Measurements from ENCODE around the gene ERMAP.

The ERMAP gene

GRCh38 chr1:42816585-42817439 is at the start of gene ERMAP, which contains the start of gene SVBP:
Gene ERMAP (plus strand): TSS chr1:42817122. CDS start chr1:42830449, 13,327 bp downstream.
Gene SVBP (minus strand): TSS chr1:42817397. CDS start chr1:42816544, 853 bp downstream.
- peak within 1 kb of the TSS; percentile 95 for H2AFZ ChIP-seq (ENCODE audit: low read depth)
- no peaks in the 10 kb centered on the region for H3K27me3 ChIP-seq (ENCODE audit: insufficient read depth, low read depth)
- H3K4me1 ChIP-seq (ENCODE audit: low read depth, poor library complexity, severe bottlenecking) = peaks cover 18% of the 10 kb centered on the region
- no peak for TF ChIP-seq CTCF (conservative IDR thresholded peaks at IDR 0.05; ENCODE audit: low read depth, low read length)
- no peaks in the 10 kb centered on the region for H3K36me3 ChIP-seq (ENCODE audit: insufficient read depth)
- H3K9ac ChIP-seq = peak within 1 kb of the TSS; percentile 88
- H3K4me2 ChIP-seq = peak within 1 kb of the TSS; percentile 95
- no peaks in the 10 kb centered on the region for H3K79me2 ChIP-seq (ENCODE audit: insufficient read depth, low read depth)
- no peaks in the 10 kb centered on the region for H4K20me1 ChIP-seq (ENCODE audit: insufficient read depth)
- H3K27ac ChIP-seq = peak within 1 kb of the TSS; percentile 75
- H3K4me3 ChIP-seq (IDR thresholded peaks at IDR 0.05; ENCODE audit: insufficient read depth, low read depth, low read length) = peak within 1 kb of the TSS; percentile 79

- H3K36me3 ChIP-seq (ENCODE audit: insufficient read depth) = no peaks in the 10 kb centered on the region
- no peaks in the 10 kb centered on the region for H3K27me3 ChIP-seq (ENCODE audit: insufficient read depth, low read depth)
- H4K20me1 ChIP-seq (ENCODE audit: insufficient read depth) = no peaks in the 10 kb centered on the region
- H2AFZ ChIP-seq (ENCODE audit: low read depth) = peak overlapping the region; percentile 83; the same call in 1 of the 2 replicates
- H3K27ac ChIP-seq = peak overlapping the region; percentile 51
- TF ChIP-seq CTCF (conservative IDR thresholded peaks at IDR 0.05; ENCODE audit: low read depth, low read length) = no peak
- H3K4me2 ChIP-seq = peak overlapping the region; percentile 97
- H3K4me1 ChIP-seq (ENCODE audit: low read depth, poor library complexity, severe bottlenecking) = peaks cover 21% of the 10 kb centered on the region
- H3K4me3 ChIP-seq (IDR thresholded peaks at IDR 0.05; ENCODE audit: insufficient read depth, low read depth, low read length) = peak overlapping the region; percentile 84
- peak overlapping the region; percentile 85 for H3K9ac ChIP-seq
- peaks cover 49% of the 10 kb centered on the region; the same call in 1 of the 2 replicates for H3K79me2 ChIP-seq (ENCODE audit: insufficient read depth, low read depth)
Measured at GRCh38 chr1:42767510-42768000, 49.4 kb upstream of the ERMAP start.

- no peaks in the 10 kb centered on the region for H3K27me3 ChIP-seq (ENCODE audit: insufficient read depth, low read depth)
- H4K20me1 ChIP-seq (ENCODE audit: insufficient read depth) = no peaks in the 10 kb centered on the region
- peak overlapping the region; percentile 40 for H3K4me3 ChIP-seq (IDR thresholded peaks at IDR 0.05; ENCODE audit: insufficient read depth, low read depth, low read length)
- H2AFZ ChIP-seq (ENCODE audit: low read depth) = no peak overlapping the region
- no peak for TF ChIP-seq CTCF (conservative IDR thresholded peaks at IDR 0.05; ENCODE audit: low read depth, low read length)
- peak overlapping the region; percentile 85; the same call in 1 of the 2 replicates for H3K9ac ChIP-seq
- peaks cover 21% of the 10 kb centered on the region for H3K4me1 ChIP-seq (ENCODE audit: low read depth, poor library complexity, severe bottlenecking)
- peak overlapping the region; percentile 97 for H3K4me2 ChIP-seq
- peaks cover 49% of the 10 kb centered on the region; the same call in 1 of the 2 replicates for H3K79me2 ChIP-seq (ENCODE audit: insufficient read depth, low read depth)
- no peaks in the 10 kb centered on the region for H3K36me3 ChIP-seq (ENCODE audit: insufficient read depth)
- H3K27ac ChIP-seq = no peak overlapping the region; the same call in 1 of the 2 replicates
Measured at GRCh38 chr1:42768172-42768571, 48.8 kb upstream of the ERMAP start.

GRCh38 chr1:42769811-42770210 is 47.1 kb upstream of the ERMAP start:
- H3K27ac ChIP-seq = no peak overlapping the region
- H3K79me2 ChIP-seq (ENCODE audit: insufficient read depth, low read depth) = peaks cover 49% of the 10 kb centered on the region; the same call in 1 of the 2 replicates
- H3K27me3 ChIP-seq (ENCODE audit: insufficient read depth, low read depth) = no peaks in the 10 kb centered on the region
- no peak overlapping the region for H3K4me3 ChIP-seq (IDR thresholded peaks at IDR 0.05; ENCODE audit: insufficient read depth, low read depth, low read length)
- H3K4me2 ChIP-seq = no peak overlapping the region
- H3K4me1 ChIP-seq (ENCODE audit: low read depth, poor library complexity, severe bottlenecking) = peaks cover 19% of the 10 kb centered on the region
- no peaks in the 10 kb centered on the region for H3K36me3 ChIP-seq (ENCODE audit: insufficient read depth)
- H2AFZ ChIP-seq (ENCODE audit: low read depth) = no peak overlapping the region
- no peaks in the 10 kb centered on the region for H4K20me1 ChIP-seq (ENCODE audit: insufficient read depth)
- H3K9ac ChIP-seq = no peak overlapping the region
- TF ChIP-seq CTCF (conservative IDR thresholded peaks at IDR 0.05; ENCODE audit: low read depth, low read length) = no peak
